ENCODE measurements around the gene GLRX5.
A peak's percentile ranks its signal among the peaks of the same experiment; 100 is the strongest.

The GLRX5 gene

DNA sequence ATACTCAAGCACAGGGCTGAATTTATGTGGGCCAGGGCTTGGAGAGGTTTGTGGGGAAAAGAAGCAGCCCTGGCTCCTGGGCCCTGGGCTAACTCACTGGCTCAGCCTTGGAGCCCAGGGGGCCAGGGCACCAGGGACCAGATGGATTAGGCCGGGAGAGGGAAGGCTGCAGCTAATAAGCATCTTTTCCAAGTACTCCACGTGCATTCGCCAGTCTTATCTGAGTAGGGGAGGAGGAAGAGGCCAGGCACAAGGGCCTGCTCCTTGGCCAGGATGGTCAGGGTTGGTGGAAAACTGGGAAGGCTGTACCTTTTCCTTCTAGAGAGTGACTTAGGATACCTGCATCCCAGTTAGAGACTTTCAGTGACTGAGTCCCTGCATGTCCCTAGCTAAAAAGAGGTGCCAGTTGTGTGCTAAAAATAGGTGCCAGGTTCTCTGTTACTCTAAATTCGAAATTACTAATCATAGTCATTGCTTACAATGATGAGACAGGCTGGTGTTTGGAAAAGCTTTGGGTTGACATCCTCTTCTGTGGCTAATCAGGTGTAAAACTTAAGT, 1.3 kb downstream of the GLRX5 start:
- no peak for DNase-seq (ENCODE audit: low read depth)

DNA sequence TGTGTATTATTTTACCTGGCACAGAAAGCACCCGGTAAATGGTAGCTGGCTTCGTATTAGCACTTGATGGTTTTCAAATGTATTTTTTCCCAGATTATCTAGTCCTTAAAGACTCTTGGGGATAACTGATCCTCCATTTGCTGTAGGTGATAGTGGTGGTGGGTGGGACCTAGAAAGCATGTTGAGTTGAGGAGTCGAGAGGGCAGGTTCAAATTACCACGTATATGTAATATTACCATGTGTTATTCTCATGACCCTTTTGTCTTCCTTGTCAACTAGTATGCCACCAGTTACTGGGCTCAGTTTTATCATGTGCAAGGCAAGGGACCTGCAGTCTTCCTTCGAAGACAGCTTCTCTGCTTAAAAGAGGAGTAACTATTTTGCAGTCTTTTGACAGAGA, 1.8 kb downstream of the GLRX5 start:
- no peak for DNase-seq (ENCODE audit: low read depth)

DNA sequence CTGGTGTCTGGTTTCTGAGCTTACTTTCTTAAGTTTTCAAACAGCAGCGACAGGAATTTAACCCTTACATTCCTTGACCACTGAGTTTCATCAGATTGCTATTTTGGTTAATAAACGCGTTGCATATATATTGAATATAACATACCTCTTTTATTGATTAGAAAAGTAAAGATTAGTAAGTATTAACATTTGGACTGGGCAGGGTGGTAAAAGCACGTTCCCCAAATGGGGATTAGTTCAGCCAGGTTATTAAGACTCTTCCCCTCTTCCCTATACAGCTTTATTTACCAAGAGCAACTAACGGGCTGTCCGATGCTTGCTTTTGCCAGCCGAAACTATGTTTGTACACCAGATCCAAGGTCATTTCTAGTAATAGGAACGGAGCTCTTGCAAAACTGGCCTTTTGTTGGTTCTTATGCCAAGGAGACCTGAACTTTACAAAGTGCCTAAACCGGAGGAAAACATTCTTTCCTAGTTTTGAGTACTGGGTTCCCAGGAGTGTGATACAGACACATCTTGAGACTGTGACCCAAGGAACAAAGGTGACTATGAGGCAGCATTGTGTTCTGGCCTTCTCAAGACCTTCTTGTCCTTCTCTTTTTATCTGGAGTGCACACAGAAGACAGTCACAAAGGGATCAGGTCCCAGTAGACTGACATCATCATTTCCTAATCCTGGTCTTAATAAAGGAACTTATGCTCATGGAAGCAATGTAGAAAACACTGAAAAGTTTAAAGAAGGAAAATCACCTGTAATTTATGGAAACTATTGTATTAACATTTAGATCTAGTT, 2.6 kb downstream of the GLRX5 start:
- no peak for DNase-seq (ENCODE audit: low read depth)

DNA sequence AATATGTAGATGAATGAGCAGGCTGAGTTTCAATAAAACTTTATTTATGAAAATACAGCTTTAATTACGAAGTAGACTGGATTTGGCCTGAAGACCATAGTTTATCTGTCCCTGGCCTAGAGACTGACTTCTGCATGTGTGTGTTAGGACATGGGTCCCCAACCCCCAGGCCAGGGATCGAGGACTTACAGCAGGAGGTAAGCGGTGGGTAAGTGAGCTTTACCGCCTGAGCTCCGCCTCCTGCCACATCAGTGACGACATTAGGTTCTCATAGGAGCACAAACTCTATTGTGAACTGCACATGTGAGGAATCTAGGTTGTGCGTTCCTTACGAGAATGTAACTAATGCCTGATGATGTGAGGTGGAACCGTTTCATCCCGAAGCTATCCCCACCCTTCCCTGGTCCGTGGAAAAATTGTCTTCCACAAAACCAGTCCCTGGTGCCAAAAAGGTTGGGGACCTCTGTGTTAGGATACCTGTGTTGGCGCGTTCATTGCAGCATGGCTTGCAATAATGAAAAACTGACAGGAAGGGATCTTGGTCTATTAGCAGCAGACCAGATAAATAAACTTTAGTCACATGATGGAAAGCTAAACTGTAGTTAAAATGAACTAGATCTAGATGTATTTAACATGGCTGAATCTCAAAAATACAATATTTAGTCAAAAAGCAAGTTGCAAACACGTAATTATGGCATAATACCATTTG, 4.1 kb downstream of the GLRX5 start:
- no peak for DNase-seq (ENCODE audit: low read depth)

- DNase-seq (ENCODE audit: low read depth), result no peak
These were observed 5.5 kb downstream of the GLRX5 start for GRCh38 chr14:95540236-95540855.

- no peak for DNase-seq (ENCODE audit: low read depth)
These were observed 6.5 kb downstream of the GLRX5 start for GRCh38 chr14:95541346-95541745.

DNA sequence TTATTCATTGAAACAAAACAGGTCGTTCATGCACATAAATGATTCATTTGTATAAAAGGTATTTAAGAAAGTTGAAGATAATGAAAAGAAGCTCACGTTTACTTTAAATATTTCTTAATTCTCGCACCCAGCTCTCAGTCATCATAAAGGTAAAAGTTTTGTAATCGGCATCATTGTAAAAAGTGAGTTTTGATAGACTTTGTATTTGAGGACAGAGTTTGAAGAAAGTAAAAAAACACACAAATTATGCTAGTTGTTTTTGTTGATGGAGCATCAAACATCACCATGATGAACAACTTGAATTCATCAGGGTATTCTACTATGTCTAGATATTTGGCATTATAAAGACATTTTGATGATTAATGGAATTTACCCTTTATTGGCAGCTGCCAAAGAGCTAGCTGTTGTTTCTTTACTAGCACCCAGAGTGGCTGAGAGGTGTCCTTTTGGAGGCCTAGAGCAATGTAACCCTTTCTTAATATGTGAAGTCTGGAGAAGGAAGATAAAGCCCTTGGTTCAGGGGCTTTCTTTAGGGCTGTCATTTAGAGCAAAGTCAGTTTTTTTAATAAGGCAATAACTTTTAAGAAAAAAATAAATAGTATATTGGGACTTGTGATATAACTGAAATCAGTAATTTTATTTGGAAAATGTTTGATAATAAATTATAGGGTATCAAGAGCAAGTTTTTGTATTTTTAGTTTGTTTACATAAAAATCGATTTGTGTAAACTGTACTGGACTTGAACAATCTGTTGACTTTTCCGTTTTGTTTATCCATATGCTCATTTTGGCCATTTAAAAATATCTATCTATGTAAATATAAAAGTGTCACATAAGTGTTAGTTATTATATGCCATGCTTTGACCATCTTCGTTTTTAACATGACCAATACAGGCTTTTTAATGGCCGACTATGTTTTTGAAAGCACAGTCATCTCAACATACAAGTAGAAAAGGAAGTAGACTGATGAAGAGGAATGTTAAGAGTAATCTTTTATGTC, 7.4 kb downstream of the GLRX5 start:
- DNase-seq (ENCODE audit: low read depth), result no peak

DNA sequence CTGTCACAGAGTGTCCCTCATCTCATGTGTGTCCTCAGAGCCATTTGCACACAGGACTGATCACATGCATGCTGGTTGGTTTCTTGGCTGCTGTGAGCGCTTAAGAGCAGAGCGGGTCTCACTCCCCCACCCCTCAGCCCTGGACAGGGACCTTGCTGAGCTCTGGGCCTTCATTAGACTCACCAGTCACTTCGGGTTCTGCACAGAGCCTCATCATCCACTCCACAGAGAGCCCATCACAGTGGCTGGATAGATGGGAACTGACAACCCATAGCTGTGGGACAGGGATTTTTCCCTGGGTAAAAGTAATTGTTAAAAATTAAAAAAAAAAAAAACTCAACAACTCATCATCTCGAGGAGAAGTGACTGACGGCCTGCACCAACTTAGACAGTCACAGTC, 8.2 kb downstream of the GLRX5 start:
- no peak for DNase-seq (ENCODE audit: low read depth)

GRCh38 chr14:95544588-95544987, 9.7 kb downstream of the GLRX5 start:
- DNase-seq (ENCODE audit: low read depth), result no peak

DNA sequence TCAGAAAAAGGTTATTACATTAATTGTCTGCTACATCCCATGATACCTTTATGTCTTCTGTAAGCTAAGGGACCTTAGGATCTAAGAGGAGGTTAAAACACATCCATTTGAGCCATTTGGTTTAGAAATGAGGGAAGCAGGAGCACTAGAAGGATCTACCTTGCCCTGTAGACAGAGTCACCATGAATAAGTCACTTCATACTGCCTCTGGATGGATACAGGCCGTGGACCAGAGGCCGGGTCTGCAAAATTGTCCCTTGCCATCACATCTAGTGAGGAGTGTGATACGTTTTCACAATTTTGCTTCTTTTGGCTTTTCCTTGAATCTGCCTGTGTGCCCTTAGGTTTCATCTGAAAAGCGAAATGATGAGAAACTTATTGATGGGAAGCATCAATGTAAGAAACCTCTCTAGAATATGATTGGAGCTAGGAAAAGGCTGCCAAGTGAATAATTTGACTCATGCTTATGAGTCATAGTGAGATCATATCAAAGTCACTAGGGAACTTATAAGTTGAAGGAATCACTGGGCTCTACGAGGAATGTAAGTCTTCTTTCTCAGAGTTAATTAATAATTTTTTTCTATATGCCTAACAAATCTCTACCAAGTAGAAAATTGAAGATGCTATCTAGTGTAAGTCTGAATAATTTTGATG, 10.8 kb downstream of the GLRX5 start:
- peak; percentile 50 for DNase-seq (ENCODE audit: low read depth)

DNA sequence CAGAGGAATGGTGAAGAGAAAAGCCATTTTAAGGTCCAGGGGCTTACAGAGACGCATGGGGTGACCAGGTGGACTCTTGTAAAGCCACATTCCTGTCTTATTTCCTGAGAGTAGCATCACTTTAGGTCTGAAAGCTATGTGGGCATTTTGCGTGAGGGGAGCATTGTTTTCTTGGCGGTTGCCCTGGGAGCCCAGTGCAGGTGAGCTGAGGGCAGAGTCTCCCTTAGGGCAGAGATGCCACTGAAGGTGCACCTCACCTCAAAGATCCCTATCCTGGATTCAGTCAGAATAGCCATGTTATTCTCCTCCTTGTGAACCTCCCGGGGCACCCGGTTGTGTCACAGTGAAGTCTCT, 12.4 kb downstream of the GLRX5 start:
- DNase-seq (ENCODE audit: low read depth), result no peak

DNA sequence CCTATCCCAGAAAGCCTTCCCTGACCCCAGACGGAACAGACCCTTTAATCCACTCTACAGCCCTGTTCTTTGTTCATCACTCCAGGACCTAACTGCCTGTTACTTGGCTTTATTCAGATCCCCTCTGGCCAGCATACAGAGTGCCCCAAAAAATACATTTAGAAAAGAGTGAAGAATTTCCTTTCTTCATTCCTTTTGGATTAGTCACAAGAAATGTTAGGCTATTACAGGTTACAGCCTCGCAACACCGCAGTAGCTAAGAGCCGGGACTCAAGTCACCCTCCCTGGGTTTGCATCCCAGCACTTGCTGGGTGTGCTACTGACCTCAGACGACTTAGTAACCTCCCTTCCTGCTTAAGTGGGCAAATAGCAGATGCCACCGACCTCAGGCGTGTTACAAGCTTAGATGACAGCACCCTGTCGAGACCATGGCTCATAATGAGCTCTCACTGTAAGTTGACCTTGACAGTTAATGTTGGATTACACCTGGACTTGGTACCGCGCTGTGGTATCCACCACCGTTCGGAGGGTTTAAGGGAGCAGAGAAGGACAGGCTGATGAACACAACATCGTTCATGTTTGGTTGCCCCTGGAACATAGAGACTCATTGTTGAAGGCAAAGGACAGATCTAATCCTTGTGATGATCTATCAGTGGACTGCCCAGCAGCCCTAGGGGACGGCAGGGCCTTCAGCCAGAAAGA, 12.9 kb downstream of the GLRX5 start:
- DNase-seq (ENCODE audit: low read depth), result no peak

DNA sequence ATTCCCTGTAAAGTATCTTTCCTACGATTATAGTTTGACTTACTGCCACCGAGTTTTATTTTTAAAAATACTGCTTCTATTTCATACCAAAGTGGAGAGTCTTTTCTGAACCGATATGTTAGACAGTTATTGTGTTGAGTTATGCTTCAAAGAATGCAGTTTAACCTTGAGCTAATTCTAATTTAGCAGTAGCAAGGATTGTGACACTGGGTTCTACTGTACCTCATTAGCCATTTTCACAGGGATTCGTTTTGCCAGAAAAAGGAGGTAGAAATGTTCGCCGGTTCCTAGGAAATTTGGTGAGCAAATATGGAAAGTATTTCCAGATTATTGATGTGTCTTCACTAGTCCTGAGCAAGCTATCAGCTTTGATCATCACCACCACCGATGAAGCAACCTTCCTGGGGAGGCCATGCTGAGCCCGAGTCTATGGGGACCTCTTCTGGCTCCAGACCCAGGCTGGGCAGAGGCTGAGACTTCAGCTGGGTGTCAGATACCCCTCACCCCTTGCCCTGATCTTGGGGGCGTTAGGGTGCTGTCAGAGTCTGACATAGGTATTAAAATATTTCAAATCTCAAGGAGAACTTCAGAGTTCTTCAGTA, 13.6 kb downstream of the GLRX5 start:
- no peak for DNase-seq (ENCODE audit: low read depth)

GRCh38 chr14:95549656-95550585, 15.1 kb downstream of the GLRX5 start:
- no peak for DNase-seq (ENCODE audit: low read depth)

GRCh38 chr14:95551435-95551834, 16.6 kb downstream of the GLRX5 start:
- DNase-seq (ENCODE audit: low read depth), result no peak

DNA sequence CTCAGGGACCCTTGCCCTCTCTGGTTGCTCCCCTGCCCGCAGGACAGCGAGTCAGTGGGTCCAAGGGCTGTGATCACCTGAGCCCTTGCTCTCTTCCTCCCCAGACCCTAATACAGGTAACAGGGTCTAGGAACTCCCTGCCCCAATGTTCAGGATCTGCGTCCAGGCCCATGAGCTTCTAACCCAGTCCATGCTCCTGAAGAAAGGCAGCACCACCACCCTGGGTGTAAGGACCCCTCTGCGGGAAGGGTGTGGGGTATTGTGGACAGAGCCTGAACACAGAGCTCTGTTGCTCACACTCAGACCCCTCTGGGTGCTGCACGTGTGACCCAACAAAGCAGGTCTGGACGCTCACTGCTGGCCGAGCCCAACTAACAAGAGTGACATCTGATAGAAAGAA, 18.3 kb downstream of the GLRX5 start:
- no peak for DNase-seq (ENCODE audit: low read depth)

DNA sequence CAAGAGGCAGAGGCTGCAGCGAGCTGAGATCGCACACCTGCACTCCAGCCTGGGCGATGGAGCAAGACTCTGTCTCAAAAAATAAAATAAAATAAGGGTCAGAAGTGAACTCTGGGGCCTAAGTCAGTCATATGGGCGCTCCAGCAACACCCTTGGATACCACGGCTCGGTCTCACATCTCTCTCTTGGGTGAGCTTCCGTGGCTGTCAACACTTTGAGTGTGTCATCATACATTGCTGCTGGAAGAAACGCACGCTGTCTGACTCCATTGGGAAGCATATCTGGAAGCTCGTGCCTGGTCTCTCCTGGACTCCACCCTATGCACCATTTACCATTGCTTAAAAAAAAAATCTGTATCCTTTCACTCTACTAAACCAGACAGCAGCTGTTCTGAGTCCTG, 20.2 kb downstream of the GLRX5 start:
- no peak for DNase-seq (ENCODE audit: low read depth)

GRCh38 chr14:95557291-95557690, 22.4 kb downstream of the GLRX5 start:
- no peak for DNase-seq (ENCODE audit: low read depth)

DNA sequence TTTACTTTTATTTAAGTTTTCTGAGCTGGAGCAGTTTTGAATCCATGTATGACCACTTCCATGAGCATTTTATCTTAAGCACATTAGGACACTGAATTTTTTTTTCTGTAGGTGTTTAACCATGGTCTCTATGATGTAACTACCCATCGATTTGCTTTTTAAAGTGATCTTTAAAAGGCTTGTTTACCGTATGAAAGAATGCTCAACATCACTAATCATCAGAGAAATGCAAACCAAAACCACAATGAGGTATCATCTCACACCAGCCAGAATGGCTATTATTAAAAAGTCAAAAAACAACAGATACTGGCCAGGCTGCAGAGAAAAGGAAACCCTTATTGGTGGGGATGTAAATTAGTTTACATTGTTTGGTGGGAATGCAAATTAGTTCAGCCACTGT, 23.0 kb downstream of the GLRX5 start:
- DNase-seq (ENCODE audit: low read depth), result no peak
